ENCODE results near the gene PPP1R37. TPM values are rescaled to one million over a fixed set of nuclear protein-coding genes. Genes with fewer than 3 reads are reported as not detected.

PPP1R37 gene
- total and polyA plus RNA-seq, 2 of the 13 experiments (the other 11 are each of a cell fraction or from before 2014, with no cell fraction given): 9.0 to 14.3 TPM

GRCh38 chr19:45097776-45098520 lies 5.0 kb downstream of the PPP1R37 start (continued):
- 0 out of 2 replicates have a peak, but pooled peaks have one; percentile 54 for TF ChIP-seq ATF7-NPFF (CRISPR knock-in tag; IDR thresholded peaks at IDR 0.05; ENCODE audit: low read depth)
- no peak for TF ChIP-seq ZNF160 (CRISPR knock-in tag; IDR thresholded peaks at IDR 0.05)
- TF ChIP-seq, protein P1, sequence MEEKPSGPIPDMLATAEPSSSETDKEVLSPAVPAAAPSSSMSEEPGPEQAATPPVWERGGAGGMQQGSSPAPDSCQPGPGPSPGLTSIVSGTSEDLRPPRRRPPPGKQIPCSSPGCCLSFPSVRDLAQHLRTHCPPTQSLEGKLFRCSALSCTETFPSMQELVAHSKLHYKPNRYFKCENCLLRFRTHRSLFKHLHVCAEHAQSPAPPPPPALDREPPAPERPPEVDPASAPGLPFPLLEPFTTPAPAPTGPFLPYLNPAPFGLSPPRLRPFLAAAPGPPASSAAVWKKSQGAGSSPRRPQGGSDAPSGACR (CRISPR knock-in tag; IDR thresholded peaks at IDR 0.05): peak; percentile 53
- no peak for TF ChIP-seq RFX3 (CRISPR knock-in tag; IDR thresholded peaks at IDR 0.05)
- TF ChIP-seq MAFK (conservative IDR thresholded peaks at IDR 0.05 in 1 of 2, IDR thresholded peaks at IDR 0.05 in 1 of 2; ENCODE audit: low read length in 2 of 2): no peak
- TF ChIP-seq, protein P2, sequence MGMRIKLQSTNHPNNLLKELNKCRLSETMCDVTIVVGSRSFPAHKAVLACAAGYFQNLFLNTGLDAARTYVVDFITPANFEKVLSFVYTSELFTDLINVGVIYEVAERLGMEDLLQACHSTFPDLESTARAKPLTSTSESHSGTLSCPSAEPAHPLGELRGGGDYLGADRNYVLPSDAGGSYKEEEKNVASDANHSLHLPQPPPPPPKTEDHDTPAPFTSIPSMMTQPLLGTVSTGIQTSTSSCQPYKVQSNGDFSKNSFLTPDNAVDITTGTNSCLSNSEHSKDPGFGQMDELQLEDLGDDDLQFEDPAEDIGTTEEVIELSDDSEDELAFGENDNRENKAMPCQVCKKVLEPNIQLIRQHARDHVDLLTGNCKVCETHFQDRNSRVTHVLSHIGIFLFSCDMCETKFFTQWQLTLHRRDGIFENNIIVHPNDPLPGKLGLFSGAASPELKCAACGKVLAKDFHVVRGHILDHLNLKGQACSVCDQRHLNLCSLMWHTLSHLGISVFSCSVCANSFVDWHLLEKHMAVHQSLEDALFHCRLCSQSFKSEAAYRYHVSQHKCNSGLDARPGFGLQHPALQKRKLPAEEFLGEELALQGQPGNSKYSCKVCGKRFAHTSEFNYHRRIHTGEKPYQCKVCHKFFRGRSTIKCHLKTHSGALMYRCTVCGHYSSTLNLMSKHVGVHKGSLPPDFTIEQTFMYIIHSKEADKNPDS (CRISPR knock-in tag; IDR thresholded peaks at IDR 0.05): no peak
- TF ChIP-seq CAMTA2 (CRISPR knock-in tag; IDR thresholded peaks at IDR 0.05; ENCODE audit: borderline replicate concordance): peak; percentile 57; the same call in 1 of the 2 replicates
- TF ChIP-seq ZZZ3 (CRISPR knock-in tag; IDR thresholded peaks at IDR 0.05; ENCODE audit: borderline replicate concordance): no peak
- TF ChIP-seq FOXP1 (IDR thresholded peaks at IDR 0.05): no peak
- no peak for TF ChIP-seq FOXP1 (CRISPR knock-in tag; IDR thresholded peaks at IDR 0.05)
- TF ChIP-seq ZNF225 (CRISPR knock-in tag; IDR thresholded peaks at IDR 0.05): 0 out of 2 replicates have a peak, but pooled peaks have one; percentile 10
- TF ChIP-seq PRMT3 (CRISPR knock-in tag; IDR thresholded peaks at IDR 0.05; ENCODE audit: borderline replicate concordance, low read depth): no peak
- peak; percentile 55; the same call in 1 of the 2 replicates for TF ChIP-seq BRD4 (CRISPR knock-in tag; IDR thresholded peaks at IDR 0.05)
- no peak for TF ChIP-seq KDM2A (CRISPR knock-in tag; IDR thresholded peaks at IDR 0.05; ENCODE audit: borderline replicate concordance, low read depth)
- TF ChIP-seq ZNF792 (CRISPR knock-in tag; IDR thresholded peaks at IDR 0.05): peak; percentile 77; the same call in 1 of the 2 replicates
- TF ChIP-seq, protein P3, sequence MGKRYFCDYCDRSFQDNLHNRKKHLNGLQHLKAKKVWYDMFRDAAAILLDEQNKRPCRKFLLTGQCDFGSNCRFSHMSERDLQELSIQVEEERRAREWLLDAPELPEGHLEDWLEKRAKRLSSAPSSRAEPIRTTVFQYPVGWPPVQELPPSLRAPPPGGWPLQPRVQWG (CRISPR knock-in tag; IDR thresholded peaks at IDR 0.05; ENCODE audit: borderline replicate concordance, low read depth): no peak
- TF ChIP-seq ZNF619 (CRISPR knock-in tag; IDR thresholded peaks at IDR 0.05): no peak
- TF ChIP-seq SNAI1 (CRISPR knock-in tag; IDR thresholded peaks at IDR 0.05; ENCODE audit: borderline replicate concordance): no peak; the same call in 1 of the 2 replicates
- no peak for TF ChIP-seq FIP1L1 (IDR thresholded peaks at IDR 0.05; ENCODE audit: borderline replicate concordance, insufficient read depth, low read depth, low read length)
- TF ChIP-seq RXRB (CRISPR knock-in tag; IDR thresholded peaks at IDR 0.05; ENCODE audit: borderline replicate concordance): peak; percentile 33; the same call in 1 of the 2 replicates
- TF ChIP-seq IKZF4 (CRISPR knock-in tag; IDR thresholded peaks at IDR 0.05; ENCODE audit: borderline replicate concordance, low read depth, not compliant biosample characterization): no peak
- peak; percentile 58 for TF ChIP-seq MAX (IDR thresholded peaks at IDR 0.05)
- TF ChIP-seq ZNF10 (CRISPR knock-in tag; IDR thresholded peaks at IDR 0.05; ENCODE audit: borderline replicate concordance, low read depth): no peak
- TF ChIP-seq HDAC6 (IDR thresholded peaks at IDR 0.05; ENCODE audit: low read depth, low read length): no peak
- no peak for TF ChIP-seq KLF11 (CRISPR knock-in tag; IDR thresholded peaks at IDR 0.05)
- no peak for TF ChIP-seq ZBTB37 (CRISPR knock-in tag; IDR thresholded peaks at IDR 0.05)

Measured in HepG2 (cell line).